Stimulated activated CD8-positive, alpha-beta memory T cell treated with anti-CD3 and anti-CD28 coated beads, Interleukin-15, amount 100 ng/mL, for 4 hours (primary cell): Measurements from ENCODE around the gene CELA3A.
"Not testable (repeated sequence)": the region's sequence is repeated elsewhere in the genome, so short reads cannot be mapped to it uniquely, and the experiment has no call there.

Source experiments
- DNase-seq, 2 donors: peaks; one replicate each; pipeline ENCODE4 v3.0.0-alpha.2; 2020; ENCODE audit warnings: low read depth in 2 of 2

Gene CELA3A

GRCh38 chr1:21981253-21981652 is 20.2 kb upstream of the CELA3A start:
- not testable (repeated sequence) for DNase-seq

GRCh38 chr1:21982122-21982521 is 19.3 kb upstream of the CELA3A start:
- not testable (repeated sequence) for DNase-seq

GRCh38 chr1:21983539-21983938 is 17.9 kb upstream of the CELA3A start:
- DNase-seq: not testable (repeated sequence)

GRCh38 chr1:21985893-21986292 is 15.6 kb upstream of the CELA3A start:
- DNase-seq: not testable (repeated sequence)

DNA sequence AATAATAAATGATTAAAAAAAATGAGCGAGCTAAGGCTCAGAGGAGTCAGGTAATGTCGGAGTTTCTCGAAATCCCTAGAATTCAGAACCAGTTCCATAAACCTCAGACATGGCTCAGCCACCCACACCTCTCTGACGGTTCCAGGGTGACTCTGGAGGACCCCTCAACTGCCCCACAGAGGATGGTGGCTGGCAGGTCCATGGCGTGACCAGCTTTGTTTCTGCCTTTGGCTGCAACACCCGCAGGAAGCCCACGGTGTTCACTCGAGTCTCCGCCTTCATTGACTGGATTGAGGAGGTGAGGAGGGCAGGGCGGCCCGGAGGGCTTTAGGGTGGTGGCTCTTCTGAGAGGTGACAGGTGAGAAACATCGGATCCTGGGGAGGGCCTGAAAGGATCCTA is 15.1 kb upstream of the CELA3A start:
- DNase-seq: not testable (repeated sequence)

GRCh38 chr1:21989672-21990393 is 11.6 kb upstream of the CELA3A start:
- not testable (repeated sequence) for DNase-seq

DNA sequence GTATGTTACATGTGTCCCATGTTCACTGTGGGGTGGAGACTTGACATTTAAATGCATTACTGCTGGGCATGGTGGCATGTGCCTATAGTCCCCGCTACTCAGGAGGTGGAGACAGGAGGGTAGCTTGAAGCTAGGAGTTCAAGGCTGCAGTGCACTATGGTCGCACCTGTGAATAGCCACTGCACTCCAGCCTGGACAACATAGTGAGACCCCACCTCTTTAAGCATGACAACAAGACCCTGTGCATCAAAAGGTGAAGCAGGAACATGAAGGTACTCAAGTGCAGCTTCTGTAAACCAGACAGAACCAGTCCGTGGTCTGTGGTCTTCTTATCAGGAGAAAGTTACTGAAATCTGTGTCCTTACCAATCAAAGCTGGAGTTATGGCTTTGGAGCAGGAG is 9.3 kb upstream of the CELA3A start:
- not testable (repeated sequence) for DNase-seq

DNA sequence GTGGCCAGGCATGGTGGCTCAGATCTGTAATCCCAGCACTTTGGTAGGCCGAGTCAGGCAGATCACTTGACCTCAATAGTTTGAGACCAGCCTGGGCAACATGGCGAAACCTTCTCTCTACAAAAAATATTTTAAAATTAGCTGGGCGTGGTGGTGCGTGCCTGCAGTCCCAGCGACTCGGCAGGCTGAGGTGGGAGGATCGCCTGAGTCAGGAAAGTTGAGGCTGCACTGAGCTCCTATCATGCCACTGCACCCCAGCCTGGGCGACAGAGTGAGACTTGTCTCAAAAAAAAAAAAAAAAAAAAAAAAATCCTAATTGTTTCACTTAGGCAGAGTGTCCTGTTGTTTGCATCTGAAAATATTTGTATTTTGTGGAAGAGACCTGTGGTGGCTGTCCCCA is 6.7 kb upstream of the CELA3A start:
- not testable (repeated sequence) for DNase-seq

- DNase-seq: not testable (repeated sequence)
Observed at GRCh38 chr1:21996663-21996970, 4.8 kb upstream of the CELA3A start.

- not testable (repeated sequence) for DNase-seq
Observed at GRCh38 chr1:21997891-21998623, 3.4 kb upstream of the CELA3A start.

DNA sequence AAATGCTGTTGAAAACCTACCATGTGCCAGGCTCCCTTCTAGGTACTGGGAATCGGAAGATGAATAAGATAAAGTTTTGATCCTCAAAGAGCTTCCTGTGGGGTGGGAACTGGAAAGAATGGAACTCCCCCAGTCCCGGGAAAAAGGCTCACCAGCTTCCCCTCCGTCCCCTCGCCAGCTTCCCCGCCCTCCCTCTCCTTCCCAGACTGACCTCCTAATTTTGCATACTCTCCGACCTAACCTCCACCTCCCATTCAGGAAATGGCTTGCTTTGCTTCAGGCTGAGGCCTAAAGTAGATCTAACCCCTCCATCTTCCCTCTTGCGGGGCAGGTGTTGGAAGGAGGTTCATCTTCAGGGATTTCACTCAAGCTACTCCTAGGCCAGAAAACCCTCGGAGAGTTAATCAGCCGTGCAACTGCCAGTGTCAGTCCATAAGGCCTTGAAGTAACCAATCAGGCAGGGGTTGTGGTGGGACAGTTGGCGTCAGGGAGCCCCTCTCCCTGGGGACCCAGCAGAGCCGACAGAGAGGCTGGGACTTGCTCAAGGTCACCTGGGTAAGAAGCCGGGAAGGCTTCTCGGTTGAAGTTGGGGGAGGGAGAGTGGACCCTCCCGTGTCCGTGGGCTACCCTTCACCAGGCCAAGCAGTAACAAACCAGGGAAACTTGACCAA is 2.7 kb upstream of the CELA3A start:
- not testable (repeated sequence) for DNase-seq

GRCh38 chr1:21999645-22000044 is 1.8 kb upstream of the CELA3A start:
- not testable (repeated sequence) for DNase-seq

GRCh38 chr1:22002461-22002860 is 1.0 kb downstream of the CELA3A start:
- DNase-seq: not testable (repeated sequence)

DNA sequence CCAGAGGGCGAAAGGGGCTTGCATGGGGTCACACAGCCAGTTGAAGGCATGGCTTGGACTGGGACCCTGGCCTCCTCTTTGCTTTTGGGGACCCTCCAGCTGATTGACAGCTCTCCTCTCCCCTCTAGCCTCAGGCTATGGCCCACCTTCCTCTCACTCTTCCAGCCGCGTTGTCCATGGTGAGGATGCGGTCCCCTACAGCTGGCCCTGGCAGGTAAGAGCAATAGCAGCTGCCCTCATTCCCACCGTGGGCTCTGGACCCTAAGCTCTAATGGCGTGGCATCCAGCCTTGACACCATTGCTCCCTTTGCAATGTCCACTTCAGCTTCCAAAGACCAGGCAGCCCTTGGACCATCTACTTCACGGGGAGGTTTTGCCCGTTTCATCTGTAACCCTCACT is 1.4 kb downstream of the CELA3A start:
- DNase-seq: not testable (repeated sequence)

GRCh38 chr1:22003959-22004358 is 2.5 kb downstream of the CELA3A start:
- DNase-seq: not testable (repeated sequence)

- DNase-seq: not testable (repeated sequence)
Observed at GRCh38 chr1:22005261-22006149, 4.0 kb downstream of the CELA3A start.

- DNase-seq: not testable (repeated sequence)
Observed at GRCh38 chr1:22006736-22007135, 5.3 kb downstream of the CELA3A start.

DNA sequence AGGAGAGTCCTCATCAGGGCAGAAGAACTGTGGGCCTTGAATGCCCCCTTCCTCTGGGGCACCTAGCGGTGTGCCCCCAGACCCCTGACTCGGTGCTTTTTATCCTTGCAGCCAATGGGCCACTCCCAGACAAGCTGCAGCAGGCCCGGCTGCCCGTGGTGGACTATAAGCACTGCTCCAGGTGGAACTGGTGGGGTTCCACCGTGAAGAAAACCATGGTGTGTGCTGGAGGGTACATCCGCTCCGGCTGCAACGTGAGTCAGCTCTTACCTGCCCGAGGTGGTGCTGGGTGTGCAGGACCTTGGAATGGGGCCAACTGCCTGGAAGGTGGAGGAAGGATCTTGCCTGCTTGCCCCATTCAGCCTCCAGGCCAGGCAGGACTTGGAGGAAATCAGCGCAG is 5.8 kb downstream of the CELA3A start:
- not testable (repeated sequence) for DNase-seq

- DNase-seq: not testable (repeated sequence)
Observed at GRCh38 chr1:22009566-22009965, 8.1 kb downstream of the CELA3A start.

GRCh38 chr1:22012752-22013151 is 11.3 kb downstream of the CELA3A start:
- DNase-seq: not testable (repeated sequence)

- DNase-seq: not testable (repeated sequence)
Observed at GRCh38 chr1:22014575-22015206, 13.2 kb downstream of the CELA3A start.
